ENCODE data around the gene DISP2.

GRCh38 chr15:40343512-40343911, 14.5 kb upstream of the DISP2 start:
- TF ChIP-seq POLR2A (IDR thresholded peaks at IDR 0.05) = no peak
- TF ChIP-seq, protein P1, sequence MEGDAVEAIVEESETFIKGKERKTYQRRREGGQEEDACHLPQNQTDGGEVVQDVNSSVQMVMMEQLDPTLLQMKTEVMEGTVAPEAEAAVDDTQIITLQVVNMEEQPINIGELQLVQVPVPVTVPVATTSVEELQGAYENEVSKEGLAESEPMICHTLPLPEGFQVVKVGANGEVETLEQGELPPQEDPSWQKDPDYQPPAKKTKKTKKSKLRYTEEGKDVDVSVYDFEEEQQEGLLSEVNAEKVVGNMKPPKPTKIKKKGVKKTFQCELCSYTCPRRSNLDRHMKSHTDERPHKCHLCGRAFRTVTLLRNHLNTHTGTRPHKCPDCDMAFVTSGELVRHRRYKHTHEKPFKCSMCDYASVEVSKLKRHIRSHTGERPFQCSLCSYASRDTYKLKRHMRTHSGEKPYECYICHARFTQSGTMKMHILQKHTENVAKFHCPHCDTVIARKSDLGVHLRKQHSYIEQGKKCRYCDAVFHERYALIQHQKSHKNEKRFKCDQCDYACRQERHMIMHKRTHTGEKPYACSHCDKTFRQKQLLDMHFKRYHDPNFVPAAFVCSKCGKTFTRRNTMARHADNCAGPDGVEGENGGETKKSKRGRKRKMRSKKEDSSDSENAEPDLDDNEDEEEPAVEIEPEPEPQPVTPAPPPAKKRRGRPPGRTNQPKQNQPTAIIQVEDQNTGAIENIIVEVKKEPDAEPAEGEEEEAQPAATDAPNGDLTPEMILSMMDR (IDR thresholded peaks at IDR 0.05) = no peak

Data from uterus (tissue), 2 donors.